Lung (tissue), 12 donors: ENCODE results near the gene MDN1. TPM values are rescaled to one million over a fixed set of nuclear protein-coding genes. Genes with fewer than 3 reads are reported as not detected.

ENCODE experiments used
- ATAC-seq: fragments of 200-7000 bp; cut with Tn5 transposase; one replicate; pipeline ENCODE4 v1.9.1; 2020; ENCODE audit warnings: moderate number of reproducible peaks; ENCODE audit not compliant: insufficient read depth, low FRiP score
- DNase-seq, 3 donors: peaks; one replicate each; pipeline ENCODE4 v3.0.0-alpha.2; 2013 to 2017
- H3K27ac ChIP-seq, 2 donors: one replicate each; pipeline ENCODE4 v1.5.1; 2013; ENCODE audit warnings: mild to moderate bottlenecking in 2 of 2, moderate library complexity in 2 of 2, control low read depth in 1 of 2, inconsistent platforms in 1 of 2, low read depth in 1 of 2, low read length in 1 of 2
- H3K27me3 ChIP-seq, 3 donors: one replicate each; pipeline ENCODE4 v1.5.1; 2013; ENCODE audit warnings: low read length in 2 of 3; ENCODE audit not compliant: control insufficient read depth in 3 of 3, insufficient read depth in 3 of 3
- H3K36me3 ChIP-seq, 4 donors: one replicate each; pipeline ENCODE4 v1.5.1; 2013; ENCODE audit warnings: low read length in 4 of 4, mild to moderate bottlenecking in 1 of 4, moderate library complexity in 1 of 4; ENCODE audit not compliant: control insufficient read depth in 4 of 4, insufficient read depth in 4 of 4
- H3K4me1 ChIP-seq, 5 donors: one replicate each; pipeline ENCODE4 v1.5.1; 2013; ENCODE audit warnings: low read length in 5 of 5, mild to moderate bottlenecking in 2 of 5, moderate library complexity in 1 of 5; ENCODE audit not compliant: control insufficient read depth in 5 of 5, insufficient read depth in 5 of 5
- H3K4me3 ChIP-seq: one replicate; pipeline ENCODE4 v1.5.1; 2013; ENCODE audit warnings: mild to moderate bottlenecking, control low read depth, moderate library complexity
- H3K9ac ChIP-seq, 2 donors: one replicate each; pipeline ENCODE4 v1.5.1; 2013; ENCODE audit warnings: low read length in 2 of 2, control low read depth in 1 of 2; ENCODE audit not compliant: insufficient read depth in 1 of 2
- H3K9me3 ChIP-seq, 4 donors: one replicate each; pipeline ENCODE4 v1.5.1; 2013; ENCODE audit warnings: low read length in 3 of 4, mild to moderate bottlenecking in 1 of 4, moderate library complexity in 1 of 4; ENCODE audit not compliant: control insufficient read depth in 4 of 4, insufficient read depth in 3 of 4
- WGBS, 2 donors: extraction: QIAGEN DNeasy Blood & Tissue Kit; methylation state at CpG; one replicate each; pipeline ENCODE4 v1.1.7; 2013; 5-methylcytosine and 5-hydroxymethylcytosine counted together
- polyA plus RNA-seq, 2 donors: library from polyadenylated mRNA; stranded (reverse); fragments of 200-250 nt; gene quantifications; one replicate each; pipeline ENCODE4 v1.2.1, GENCODE V29; 2013
- total RNA-seq, 2 donors: library from RNA; depleted of rRNA in 1 of 2; stranded (reverse); fragments of >200 nt in 1 of 2; gene quantifications; one replicate each; pipeline ENCODE4 v1.2.1, GENCODE V29; 2014 to 2021
- TF ChIP-seq, protein P1 (sequence below): IDR thresholded peaks from 2 replicates; pipeline ENCODE4 v1.5.1; 2012; ENCODE audit warnings: mild to moderate bottlenecking; ENCODE audit errors: control extremely low read depth, extremely low read depth
- donor health status: control.
- donor health status: control.
- donor health status: Bipolar disorder and iron deficiency.
- donor health status: healthy.
- donor health status: DM: yes; HTN: yes; CAD: no.

Gene MDN1
- total and polyA plus RNA-seq, 4 donors, result 7.6 to 33.8 (median 31.7) TPM

DNA sequence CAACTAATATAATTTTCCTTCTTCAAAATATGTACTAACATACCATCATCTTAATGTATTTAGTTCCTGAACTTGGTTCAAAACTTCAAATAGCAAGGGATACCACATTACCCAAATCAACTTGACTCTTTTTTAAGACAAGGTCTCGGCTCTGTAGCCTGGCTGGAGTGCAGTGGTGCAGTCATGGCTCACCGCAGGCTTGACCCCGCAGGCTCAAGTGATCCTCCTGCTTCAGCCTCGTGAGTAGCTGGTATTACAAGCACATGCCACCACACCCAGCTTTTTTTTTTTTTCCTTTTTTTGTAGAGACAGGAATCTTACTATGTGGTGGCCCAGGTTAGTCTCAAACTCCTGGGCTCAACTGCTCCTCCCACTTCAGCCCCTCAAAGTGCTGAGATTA is 125.2 kb downstream of the MDN1 start:
- no peaks in the 10 kb centered on the region for H3K27me3 ChIP-seq
- TF ChIP-seq, protein P1, sequence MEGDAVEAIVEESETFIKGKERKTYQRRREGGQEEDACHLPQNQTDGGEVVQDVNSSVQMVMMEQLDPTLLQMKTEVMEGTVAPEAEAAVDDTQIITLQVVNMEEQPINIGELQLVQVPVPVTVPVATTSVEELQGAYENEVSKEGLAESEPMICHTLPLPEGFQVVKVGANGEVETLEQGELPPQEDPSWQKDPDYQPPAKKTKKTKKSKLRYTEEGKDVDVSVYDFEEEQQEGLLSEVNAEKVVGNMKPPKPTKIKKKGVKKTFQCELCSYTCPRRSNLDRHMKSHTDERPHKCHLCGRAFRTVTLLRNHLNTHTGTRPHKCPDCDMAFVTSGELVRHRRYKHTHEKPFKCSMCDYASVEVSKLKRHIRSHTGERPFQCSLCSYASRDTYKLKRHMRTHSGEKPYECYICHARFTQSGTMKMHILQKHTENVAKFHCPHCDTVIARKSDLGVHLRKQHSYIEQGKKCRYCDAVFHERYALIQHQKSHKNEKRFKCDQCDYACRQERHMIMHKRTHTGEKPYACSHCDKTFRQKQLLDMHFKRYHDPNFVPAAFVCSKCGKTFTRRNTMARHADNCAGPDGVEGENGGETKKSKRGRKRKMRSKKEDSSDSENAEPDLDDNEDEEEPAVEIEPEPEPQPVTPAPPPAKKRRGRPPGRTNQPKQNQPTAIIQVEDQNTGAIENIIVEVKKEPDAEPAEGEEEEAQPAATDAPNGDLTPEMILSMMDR, result no peak
- peaks cover 0 to 1% (median 0%) of the 10 kb centered on the region in 5 donors for H3K4me1 ChIP-seq
- DNase-seq, result no peak
- H3K4me3 ChIP-seq, result no peak overlapping the region
- WGBS, 2 donors, result 85 to 93% methylated on average over 4 of the region's 4 CpGs
- no peaks in the 10 kb centered on the region for H3K9me3 ChIP-seq
- no peak overlapping the region for H3K27ac ChIP-seq
- ATAC-seq, result no peak
- H3K9ac ChIP-seq, result no peak overlapping the region
- peaks cover 26 to 42% (median 38%) of the 10 kb centered on the region in 4 donors for H3K36me3 ChIP-seq

DNA sequence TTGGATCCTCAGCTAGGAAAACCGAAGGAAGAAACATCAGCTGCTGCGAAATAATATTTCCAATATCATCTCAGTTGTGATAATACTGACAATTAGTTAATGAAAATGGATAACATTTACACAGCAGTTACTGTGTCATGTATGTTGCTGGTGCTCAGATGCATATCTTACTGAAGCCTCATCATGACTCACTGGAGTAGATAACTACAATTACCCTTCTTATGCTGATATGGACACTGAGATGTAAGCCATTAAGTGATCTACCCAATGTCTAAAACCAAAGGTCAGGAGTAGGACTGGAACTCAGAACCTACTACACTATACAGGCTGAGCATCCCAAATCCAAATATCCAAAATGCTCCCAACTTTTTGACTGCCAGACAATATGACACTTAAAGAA is 126.4 kb downstream of the MDN1 start:
- DNase-seq (no peak), ATAC-seq (no peak)
- H3K4me3 ChIP-seq, result no peak overlapping the region
- peaks cover 27 to 44% (median 43%) of the 10 kb centered on the region in 4 donors for H3K36me3 ChIP-seq
- H3K4me1 ChIP-seq, result peaks cover 0 to 1% (median 0%) of the 10 kb centered on the region in 5 donors
- 97 to 100% methylated on average over 2 of the region's 2 CpGs for WGBS, 2 donors
- TF ChIP-seq, protein P1, result no peak
- H3K9ac ChIP-seq, result no peak overlapping the region
- no peak overlapping the region for H3K27ac ChIP-seq
- no peaks in the 10 kb centered on the region for H3K9me3 ChIP-seq
- no peaks in the 10 kb centered on the region for H3K27me3 ChIP-seq

DNA sequence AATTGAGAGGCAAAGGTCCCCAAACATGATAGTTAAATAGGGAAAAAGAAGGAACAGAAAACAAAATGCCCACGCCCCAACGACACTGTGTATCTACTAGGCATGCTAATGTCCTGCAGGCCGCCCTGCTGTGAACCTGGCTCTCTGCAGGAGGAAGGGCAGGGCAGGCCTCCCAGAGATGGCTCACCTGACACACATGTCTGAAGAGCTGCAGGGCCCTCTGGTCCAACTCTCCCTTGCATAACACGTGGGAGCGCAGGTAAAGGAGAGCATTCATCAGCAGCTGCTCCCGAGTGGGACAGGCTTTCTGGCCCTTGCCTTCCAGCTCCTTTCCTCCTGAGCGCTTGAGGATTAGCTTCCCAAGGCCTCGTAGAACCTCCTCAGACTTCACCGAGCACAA is 127.3 kb downstream of the MDN1 start:
- no peak overlapping the region for H3K27ac ChIP-seq
- TF ChIP-seq, protein P1, result no peak
- no peak overlapping the region for H3K4me3 ChIP-seq
- no peak overlapping the region for H3K9ac ChIP-seq
- 91 to 95% methylated on average over 9 of the region's 9 CpGs for WGBS, 2 donors
- H3K27me3 ChIP-seq, result no peaks in the 10 kb centered on the region
- H3K4me1 ChIP-seq, result peaks cover 0 to 1% (median 0%) of the 10 kb centered on the region in 5 donors
- DNase-seq (no peak), ATAC-seq (no peak)
- H3K9me3 ChIP-seq, result no peaks in the 10 kb centered on the region
- H3K36me3 ChIP-seq, result peaks cover 35 to 52% (median 47%) of the 10 kb centered on the region in 4 donors

DNA sequence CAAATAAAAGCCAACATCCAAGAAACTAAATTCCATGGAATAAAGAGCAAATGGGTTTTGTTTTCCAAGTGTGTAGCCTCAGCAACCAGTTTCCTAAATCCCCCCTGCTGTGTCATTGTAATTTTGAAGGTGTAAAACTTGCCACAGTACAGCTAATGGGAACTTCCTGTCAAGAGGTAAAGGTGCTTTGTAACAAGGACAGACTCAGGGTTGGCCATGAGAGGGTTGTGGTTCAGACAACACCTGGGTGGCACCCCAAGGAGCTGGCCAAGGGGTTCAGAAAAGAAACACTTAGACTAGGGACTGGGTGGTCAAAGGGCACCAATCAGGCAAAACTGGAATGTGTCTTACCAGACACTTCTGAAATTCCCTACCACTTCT is 128.7 kb downstream of the MDN1 start:
- H3K27ac ChIP-seq, result no peak overlapping the region
- H3K36me3 ChIP-seq, result peaks cover 33 to 58% (median 49%) of the 10 kb centered on the region in 4 donors
- TF ChIP-seq, protein P1, result no peak

More for the DNA sequence above, 128.7 kb downstream of the MDN1 start:
- Histone ChIP-seq H3K9ac (no peak overlapping the region), H3K9me3 (no peaks in the 10 kb centered on the region), H3K4me3 (no peak overlapping the region), H3K4me1 (peaks cover 0 to 1% (median 0%) of the 10 kb centered on the region in 5 donors), H3K27me3 (no peaks in the 10 kb centered on the region)
- DNase-seq (no peak), ATAC-seq (no peak)
